C4-2B (cell line): Measurements from ENCODE around the gene PHACTR4.

ENCODE experiments used
- ZFX ChIP-seq: fragments of 450-650 bp; IDR thresholded peaks from 2 replicates; pipeline ENCODE4 v1.6.1; 2017
- TF ChIP-seq, protein P1 (sequence below): fragments of 450-650 bp; conservative IDR thresholded peaks from 2 replicates; pipeline ENCODE4 v1.5.1; 2017; ENCODE audit warnings: mild to moderate bottlenecking

- TF ChIP-seq, protein P1, sequence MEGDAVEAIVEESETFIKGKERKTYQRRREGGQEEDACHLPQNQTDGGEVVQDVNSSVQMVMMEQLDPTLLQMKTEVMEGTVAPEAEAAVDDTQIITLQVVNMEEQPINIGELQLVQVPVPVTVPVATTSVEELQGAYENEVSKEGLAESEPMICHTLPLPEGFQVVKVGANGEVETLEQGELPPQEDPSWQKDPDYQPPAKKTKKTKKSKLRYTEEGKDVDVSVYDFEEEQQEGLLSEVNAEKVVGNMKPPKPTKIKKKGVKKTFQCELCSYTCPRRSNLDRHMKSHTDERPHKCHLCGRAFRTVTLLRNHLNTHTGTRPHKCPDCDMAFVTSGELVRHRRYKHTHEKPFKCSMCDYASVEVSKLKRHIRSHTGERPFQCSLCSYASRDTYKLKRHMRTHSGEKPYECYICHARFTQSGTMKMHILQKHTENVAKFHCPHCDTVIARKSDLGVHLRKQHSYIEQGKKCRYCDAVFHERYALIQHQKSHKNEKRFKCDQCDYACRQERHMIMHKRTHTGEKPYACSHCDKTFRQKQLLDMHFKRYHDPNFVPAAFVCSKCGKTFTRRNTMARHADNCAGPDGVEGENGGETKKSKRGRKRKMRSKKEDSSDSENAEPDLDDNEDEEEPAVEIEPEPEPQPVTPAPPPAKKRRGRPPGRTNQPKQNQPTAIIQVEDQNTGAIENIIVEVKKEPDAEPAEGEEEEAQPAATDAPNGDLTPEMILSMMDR = no peak
- TF ChIP-seq ZFX = no peak
Observed at GRCh38 chr1:28447679-28448078, 78.1 kb downstream of the PHACTR4 start.
